ENCODE data around the gene BTBD9. TPM values are rescaled to one million over a fixed set of nuclear protein-coding genes. Genes with fewer than 3 reads are reported as not detected.
A peak's percentile ranks its signal among the peaks of the same experiment; 100 is the strongest.

BTBD9 gene
- total RNA-seq, 1 donor from 2014 or later: 14.8 TPM

DNA sequence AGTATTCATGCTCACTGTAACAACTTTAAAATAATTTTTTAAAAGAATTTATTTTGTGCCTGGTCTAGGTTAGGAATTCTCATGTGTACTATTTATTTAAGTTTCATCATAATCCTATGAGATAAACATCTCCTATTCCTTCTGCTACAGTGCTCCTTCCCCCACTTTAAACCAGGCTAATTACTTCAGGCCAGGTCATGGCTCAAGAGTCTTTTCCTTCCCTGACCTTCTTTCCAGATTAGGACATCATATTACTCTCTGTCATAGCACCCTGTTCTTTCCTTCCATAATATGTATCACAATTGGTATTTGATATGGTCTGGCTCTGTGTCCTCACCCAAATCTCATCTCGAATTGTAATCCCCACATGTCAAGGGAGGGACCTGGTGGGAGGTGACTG, 239.0 kb downstream of the BTBD9 start:
- Mint-ChIP-seq H3K4me1 (ENCODE audit: low read depth) (peaks cover 31% of the 10 kb centered on the region), H3K27me3 (ENCODE audit: low read depth) (no peaks in the 10 kb centered on the region), H3K4me3 (ENCODE audit: unreplicated experiment) (no peak overlapping the region), H3K27ac (ENCODE audit: unreplicated experiment) (no peak overlapping the region), H3K9me3 (ENCODE audit: low read depth) (no peaks in the 10 kb centered on the region), H3K36me3 (ENCODE audit: low read depth) (no peaks in the 10 kb centered on the region)
- DNase-seq (ENCODE audit: low spot score): no peak
- TF ChIP-seq, protein P1, sequence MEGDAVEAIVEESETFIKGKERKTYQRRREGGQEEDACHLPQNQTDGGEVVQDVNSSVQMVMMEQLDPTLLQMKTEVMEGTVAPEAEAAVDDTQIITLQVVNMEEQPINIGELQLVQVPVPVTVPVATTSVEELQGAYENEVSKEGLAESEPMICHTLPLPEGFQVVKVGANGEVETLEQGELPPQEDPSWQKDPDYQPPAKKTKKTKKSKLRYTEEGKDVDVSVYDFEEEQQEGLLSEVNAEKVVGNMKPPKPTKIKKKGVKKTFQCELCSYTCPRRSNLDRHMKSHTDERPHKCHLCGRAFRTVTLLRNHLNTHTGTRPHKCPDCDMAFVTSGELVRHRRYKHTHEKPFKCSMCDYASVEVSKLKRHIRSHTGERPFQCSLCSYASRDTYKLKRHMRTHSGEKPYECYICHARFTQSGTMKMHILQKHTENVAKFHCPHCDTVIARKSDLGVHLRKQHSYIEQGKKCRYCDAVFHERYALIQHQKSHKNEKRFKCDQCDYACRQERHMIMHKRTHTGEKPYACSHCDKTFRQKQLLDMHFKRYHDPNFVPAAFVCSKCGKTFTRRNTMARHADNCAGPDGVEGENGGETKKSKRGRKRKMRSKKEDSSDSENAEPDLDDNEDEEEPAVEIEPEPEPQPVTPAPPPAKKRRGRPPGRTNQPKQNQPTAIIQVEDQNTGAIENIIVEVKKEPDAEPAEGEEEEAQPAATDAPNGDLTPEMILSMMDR (IDR thresholded peaks at IDR 0.05): no peak

DNA sequence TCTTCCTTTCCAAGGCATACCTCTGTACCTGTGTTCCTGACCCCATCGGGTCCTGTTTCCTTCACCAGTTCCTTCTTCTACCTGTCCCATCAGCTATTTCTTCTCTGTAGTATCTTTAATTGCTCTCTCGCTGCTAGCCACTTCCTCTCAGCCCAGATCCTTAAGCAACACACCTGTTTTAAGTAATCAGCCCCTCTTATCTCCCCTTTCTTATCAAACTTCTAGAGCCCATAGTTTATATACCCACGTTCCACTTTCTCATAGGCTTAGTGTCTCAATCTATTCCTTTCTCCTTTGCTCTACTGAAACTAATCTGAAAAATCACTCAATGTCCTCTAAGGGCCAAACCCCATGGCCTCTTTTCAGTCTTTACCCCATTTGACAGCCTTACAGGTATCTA, 239.6 kb downstream of the BTBD9 start:
- Mint-ChIP-seq H3K36me3 (ENCODE audit: low read depth) (no peaks in the 10 kb centered on the region), H3K9me3 (ENCODE audit: low read depth) (no peaks in the 10 kb centered on the region), H3K4me3 (ENCODE audit: unreplicated experiment) (no peak overlapping the region), H3K27ac (ENCODE audit: unreplicated experiment) (no peak overlapping the region), H3K27me3 (ENCODE audit: low read depth) (no peaks in the 10 kb centered on the region), H3K4me1 (ENCODE audit: low read depth) (peaks cover 27% of the 10 kb centered on the region)
- no peak for DNase-seq (ENCODE audit: low spot score)
- TF ChIP-seq, protein P1 (IDR thresholded peaks at IDR 0.05): no peak

DNA sequence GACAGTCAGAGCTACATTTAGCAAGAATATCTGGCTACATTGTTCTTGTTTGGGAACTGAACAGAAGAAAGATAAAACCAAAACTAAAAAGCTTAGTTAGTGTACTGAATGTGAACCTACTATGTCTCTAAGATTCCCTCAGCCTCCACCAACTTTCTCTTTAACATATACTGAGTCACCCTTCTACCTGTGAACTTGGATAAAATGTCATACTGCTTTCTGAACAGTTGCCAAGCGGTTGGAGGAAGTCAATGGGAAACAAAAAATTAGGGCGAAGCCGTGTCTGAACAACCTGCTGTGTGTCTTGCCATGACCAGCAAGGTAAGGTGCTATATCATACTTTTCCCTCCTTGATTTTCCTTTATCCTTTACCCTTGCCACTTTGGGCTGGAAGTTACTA, 243.5 kb downstream of the BTBD9 start:
- no peaks in the 10 kb centered on the region for H3K27me3 Mint-ChIP-seq (ENCODE audit: low read depth)
- H3K9me3 Mint-ChIP-seq (ENCODE audit: low read depth): peaks cover 2% of the 10 kb centered on the region
- peaks cover 2% of the 10 kb centered on the region for H3K36me3 Mint-ChIP-seq (ENCODE audit: low read depth)
- H3K4me1 Mint-ChIP-seq (ENCODE audit: low read depth): peaks cover 28% of the 10 kb centered on the region
- TF ChIP-seq, protein P1 (IDR thresholded peaks at IDR 0.05): no peak
- DNase-seq (ENCODE audit: low spot score): no peak
- H3K27ac Mint-ChIP-seq (ENCODE audit: unreplicated experiment): no peak overlapping the region
- H3K4me3 Mint-ChIP-seq (ENCODE audit: unreplicated experiment): no peak overlapping the region

DNA sequence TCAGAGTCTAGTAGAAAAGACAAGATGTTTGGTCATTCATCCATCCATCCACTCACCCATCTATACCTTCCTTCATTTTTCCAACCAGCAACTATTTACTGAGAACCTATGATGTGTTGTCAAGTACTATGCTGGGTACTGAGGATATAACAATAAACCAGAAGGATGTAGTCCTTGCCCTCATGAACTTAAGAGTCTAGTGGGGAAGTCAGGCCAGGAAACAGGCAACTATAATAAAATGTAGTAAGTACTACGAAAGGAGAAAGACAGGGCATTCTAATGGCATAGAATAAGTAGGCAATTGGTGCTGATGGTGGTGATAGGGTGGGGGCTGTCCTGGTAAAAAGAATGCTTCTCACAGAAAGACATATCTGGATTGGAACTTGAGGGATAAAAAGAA, 245.7 kb downstream of the BTBD9 start:
- Mint-ChIP-seq H3K27me3 (ENCODE audit: low read depth) (no peaks in the 10 kb centered on the region), H3K9me3 (ENCODE audit: low read depth) (peaks cover 2% of the 10 kb centered on the region), H3K36me3 (ENCODE audit: low read depth) (peaks cover 2% of the 10 kb centered on the region), H3K4me1 (ENCODE audit: low read depth) (peaks cover 31% of the 10 kb centered on the region), H3K27ac (ENCODE audit: unreplicated experiment) (no peak overlapping the region), H3K4me3 (ENCODE audit: unreplicated experiment) (no peak overlapping the region)
- no peak for DNase-seq (ENCODE audit: low spot score)
- TF ChIP-seq, protein P1 (IDR thresholded peaks at IDR 0.05): no peak

DNA sequence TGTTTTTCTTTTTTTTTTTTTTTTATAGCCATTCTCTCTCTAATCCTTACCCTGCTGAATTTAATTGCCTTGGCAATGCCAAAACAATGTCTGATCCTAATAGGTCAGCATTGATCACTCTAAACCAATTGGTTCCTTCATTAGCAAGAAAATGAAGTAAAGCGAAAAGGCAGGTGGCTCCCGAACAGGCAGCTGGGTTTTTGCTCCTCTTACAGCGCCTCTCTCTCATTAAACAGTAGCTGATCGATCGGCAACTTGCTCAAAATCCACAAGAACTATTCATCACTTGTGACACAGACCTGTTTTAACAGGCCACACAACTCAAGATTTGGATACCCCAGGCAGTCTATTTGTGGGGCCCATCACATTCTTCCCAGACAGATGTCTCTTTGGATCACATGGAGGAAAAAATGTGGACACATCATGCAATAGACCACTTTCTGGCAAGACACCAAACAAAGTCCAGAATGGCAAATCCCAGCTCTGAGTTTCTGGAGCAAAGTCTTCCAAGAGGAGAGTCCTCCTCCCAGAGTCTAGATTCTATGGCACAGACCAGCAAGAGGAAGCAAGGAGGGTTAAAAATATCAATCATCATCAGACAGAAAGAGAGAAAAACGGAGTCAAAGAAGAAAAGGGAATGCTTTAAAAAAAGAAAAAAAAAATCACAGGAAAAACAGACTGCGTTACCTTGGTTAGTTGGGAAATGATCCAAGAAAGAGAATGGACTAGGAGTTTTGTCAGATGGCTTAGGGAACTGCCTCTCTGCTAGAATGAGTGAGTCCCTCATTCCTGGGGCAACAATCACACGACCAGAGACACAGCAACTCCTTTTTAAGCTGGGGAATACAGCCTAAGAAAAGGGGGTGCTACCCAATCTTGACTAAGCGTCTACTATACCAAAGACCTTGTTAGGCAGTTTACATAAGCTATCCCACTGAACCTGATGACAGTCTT, 247.8 kb downstream of the BTBD9 start:
- H3K9me3 Mint-ChIP-seq (ENCODE audit: low read depth): peaks cover 2% of the 10 kb centered on the region
- H3K4me1 Mint-ChIP-seq (ENCODE audit: low read depth): peaks cover 24% of the 10 kb centered on the region
- H3K27ac Mint-ChIP-seq (ENCODE audit: unreplicated experiment): peak overlapping the region; percentile 88
- no peak overlapping the region for H3K4me3 Mint-ChIP-seq (ENCODE audit: unreplicated experiment)
- TF ChIP-seq, protein P1 (IDR thresholded peaks at IDR 0.05): no peak
- H3K36me3 Mint-ChIP-seq (ENCODE audit: low read depth): peaks cover 2% of the 10 kb centered on the region
- H3K27me3 Mint-ChIP-seq (ENCODE audit: low read depth): no peaks in the 10 kb centered on the region
- no peak for DNase-seq (ENCODE audit: low spot score)

Measured in chondrocyte (in vitro differentiated cells).